Measurements from ENCODE around the gene ANKRD55.
"Not testable (repeated sequence)": the region's sequence is repeated elsewhere in the genome, so short reads cannot be mapped to it uniquely, and the experiment has no call there.

The ANKRD55 gene

DNA sequence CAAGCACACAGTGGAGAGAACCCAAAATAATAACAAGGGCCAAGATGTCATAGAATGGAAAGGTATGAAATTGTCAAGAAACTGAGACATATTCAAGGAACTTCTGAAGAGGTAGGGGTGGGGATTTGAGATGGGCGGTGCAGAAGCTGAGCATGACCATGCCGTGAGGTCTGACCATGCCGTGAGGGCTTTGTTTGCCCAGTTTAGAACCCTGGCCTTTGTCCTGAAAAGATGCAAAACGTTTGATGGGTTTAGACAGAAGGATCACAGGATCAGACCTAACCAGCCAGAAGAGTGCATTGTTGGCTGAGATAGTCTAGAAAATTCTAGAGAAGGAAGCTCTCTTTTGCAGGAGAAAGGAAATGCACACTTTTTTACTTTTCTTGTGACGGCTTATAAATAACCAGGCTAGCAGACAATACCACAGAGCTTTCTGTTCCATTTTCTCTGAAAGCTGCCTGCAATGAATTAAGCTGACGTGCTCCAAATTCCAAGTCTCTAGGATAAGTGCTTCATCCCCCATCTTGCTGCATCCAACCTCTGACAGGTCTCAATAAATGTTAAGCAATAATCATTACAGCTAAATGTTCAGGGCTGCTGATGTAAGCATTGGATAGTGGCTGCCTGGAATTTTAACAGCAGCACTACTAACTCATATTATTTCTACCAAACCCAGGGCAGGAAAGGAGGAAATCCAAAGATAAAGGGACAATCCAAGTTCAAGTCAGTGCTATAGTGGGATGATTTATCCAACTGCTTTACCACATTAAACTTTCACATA lies 127.4 kb downstream of the ANKRD55 start:
- no peaks in the 10 kb centered on the region for H3K36me3 ChIP-seq (ENCODE audit: insufficient read depth, low read length)
- H3K9me3 ChIP-seq (ENCODE audit: low read depth, low read length): no peaks in the 10 kb centered on the region
- DNase-seq (ENCODE audit: low read depth, low spot score): no peak
- TF ChIP-seq POLR2AphosphoS5 (IDR thresholded peaks at IDR 0.05; ENCODE audit: borderline replicate concordance, low read depth, low read length): no peak
- TF ChIP-seq FOXP2 (optimal IDR thresholded peaks at IDR 0.05; ENCODE audit: control extremely low read depth, extremely low read length, insufficient read depth): no peak
- TF ChIP-seq EZH2 (IDR thresholded peaks at IDR 0.05): no peak
- no peak overlapping the region for H3K27ac ChIP-seq
- H3K4me3 ChIP-seq: no peak overlapping the region
- H3K9ac ChIP-seq (ENCODE audit: insufficient read length): no peak overlapping the region

GRCh38 chr5:56102889-56103288 lies 130.2 kb downstream of the ANKRD55 start:
- Histone ChIP-seq H3K27ac (no peak overlapping the region), H3K9ac (ENCODE audit: insufficient read length) (no peak overlapping the region), H3K4me3 (no peak overlapping the region), H3K9me3 (ENCODE audit: low read depth, low read length) (no peaks in the 10 kb centered on the region), H3K36me3 (ENCODE audit: insufficient read depth, low read length) (no peaks in the 10 kb centered on the region)
- no peak for DNase-seq (ENCODE audit: low read depth, low spot score)
- TF ChIP-seq EZH2 (IDR thresholded peaks at IDR 0.05) (no peak), POLR2AphosphoS5 (IDR thresholded peaks at IDR 0.05; ENCODE audit: borderline replicate concordance, low read depth, low read length) (no peak), FOXP2 (optimal IDR thresholded peaks at IDR 0.05; ENCODE audit: control extremely low read depth, extremely low read length, insufficient read depth) (no peak)

DNA sequence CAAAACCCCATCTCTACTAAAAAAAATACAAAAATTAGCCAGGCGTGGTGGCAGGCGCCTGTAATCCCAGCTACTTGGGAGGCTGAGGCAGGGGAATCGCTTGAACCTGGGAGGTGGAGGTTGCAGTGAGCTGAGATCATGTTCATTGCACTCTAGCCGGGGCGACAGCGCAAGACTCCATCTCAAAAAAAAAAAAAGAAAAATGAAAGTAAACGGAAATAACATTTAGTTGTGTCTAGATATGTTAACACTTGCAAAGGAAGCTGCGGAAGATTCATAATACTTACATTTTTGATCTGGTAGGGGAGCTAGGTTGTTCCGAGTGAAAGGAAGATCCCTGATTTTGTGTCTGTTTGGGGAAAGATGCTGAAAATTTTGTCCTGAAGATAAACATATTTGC lies 130.9 kb downstream of the ANKRD55 start:
- not testable (repeated sequence) for H3K36me3 ChIP-seq (ENCODE audit: insufficient read depth, low read length); H3K27ac ChIP-seq; H3K9me3 ChIP-seq (ENCODE audit: low read depth, low read length); H3K9ac ChIP-seq (ENCODE audit: insufficient read length); H3K4me3 ChIP-seq; DNase-seq (ENCODE audit: low read depth, low spot score)

GRCh38 chr5:56101180-56101579 lies 131.9 kb downstream of the ANKRD55 start:
- Histone ChIP-seq H3K36me3 (ENCODE audit: insufficient read depth, low read length) (no peaks in the 10 kb centered on the region), H3K4me3 (no peak overlapping the region), H3K27ac (no peak overlapping the region), H3K9ac (ENCODE audit: insufficient read length) (no peak overlapping the region), H3K9me3 (ENCODE audit: low read depth, low read length) (no peaks in the 10 kb centered on the region)
- no peak for TF ChIP-seq EZH2 (IDR thresholded peaks at IDR 0.05)
- no peak for TF ChIP-seq FOXP2 (optimal IDR thresholded peaks at IDR 0.05; ENCODE audit: control extremely low read depth, extremely low read length, insufficient read depth)
- no peak for TF ChIP-seq POLR2AphosphoS5 (IDR thresholded peaks at IDR 0.05; ENCODE audit: borderline replicate concordance, low read depth, low read length)
- DNase-seq (ENCODE audit: low read depth, low spot score): no peak

DNA sequence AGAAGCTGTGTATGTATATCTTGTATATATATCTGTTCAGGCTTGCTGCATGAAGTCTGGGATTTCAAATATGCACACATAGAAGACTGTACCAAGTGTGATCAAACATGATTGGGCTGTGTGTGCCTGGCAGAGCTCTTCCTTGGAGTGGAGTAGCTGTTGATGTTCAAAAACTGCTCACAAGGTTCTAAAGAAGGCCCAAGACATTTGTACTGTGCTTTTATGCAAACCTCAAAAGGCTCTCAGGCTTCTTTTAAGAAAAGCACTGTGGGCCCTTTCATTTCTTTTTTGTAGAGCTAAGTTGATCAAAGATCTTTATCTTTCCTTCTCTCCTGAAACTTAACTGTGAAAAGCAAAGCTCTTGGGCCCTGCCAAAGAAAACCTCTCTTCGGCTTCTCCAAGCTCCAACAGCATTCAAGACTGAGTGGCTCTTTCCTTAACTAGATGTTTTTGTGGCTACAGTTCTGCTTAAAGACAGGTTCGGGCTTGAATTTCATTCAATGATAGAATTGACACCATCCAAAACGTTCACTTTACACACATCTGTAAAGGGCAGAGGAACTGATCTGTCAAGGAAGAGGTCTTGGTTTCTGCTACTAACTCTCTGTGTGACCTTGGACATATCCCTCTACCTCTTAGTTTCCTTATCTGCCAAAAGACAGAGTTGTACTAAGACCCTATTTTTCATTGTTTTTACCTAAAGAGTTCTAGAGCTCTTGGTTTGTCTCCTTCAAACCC lies 132.5 kb downstream of the ANKRD55 start:
- no peak overlapping the region for H3K27ac ChIP-seq
- H3K4me3 ChIP-seq: no peak overlapping the region
- no peak for TF ChIP-seq POLR2AphosphoS5 (IDR thresholded peaks at IDR 0.05; ENCODE audit: borderline replicate concordance, low read depth, low read length)
- TF ChIP-seq EZH2 (IDR thresholded peaks at IDR 0.05): no peak
- no peak for TF ChIP-seq FOXP2 (optimal IDR thresholded peaks at IDR 0.05; ENCODE audit: control extremely low read depth, extremely low read length, insufficient read depth)
- H3K36me3 ChIP-seq (ENCODE audit: insufficient read depth, low read length): no peaks in the 10 kb centered on the region
- H3K9me3 ChIP-seq (ENCODE audit: low read depth, low read length): no peaks in the 10 kb centered on the region
- DNase-seq (ENCODE audit: low read depth, low spot score): no peak
- no peak overlapping the region for H3K9ac ChIP-seq (ENCODE audit: insufficient read length)

DNA sequence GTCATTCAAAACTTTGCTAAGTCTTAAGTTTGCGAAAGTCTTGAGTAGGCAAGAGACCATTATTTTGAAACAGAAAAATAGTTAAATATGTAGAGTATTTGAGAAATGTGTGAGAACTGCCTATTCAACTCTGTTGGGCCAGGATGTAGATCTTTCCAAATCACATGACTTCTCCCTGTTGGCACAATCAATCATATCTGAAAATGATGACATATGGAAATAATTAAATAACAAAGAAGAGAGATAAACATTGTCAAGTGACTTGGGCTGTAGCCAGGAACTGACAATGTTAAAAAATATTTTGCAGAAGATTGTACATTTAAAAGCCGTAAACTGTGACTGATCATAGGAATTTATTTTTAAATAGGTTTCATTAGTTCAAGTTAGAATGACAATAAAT lies 133.8 kb downstream of the ANKRD55 start:
- DNase-seq (ENCODE audit: low read depth, low spot score): peak; percentile 35
- Histone ChIP-seq H3K36me3 (ENCODE audit: insufficient read depth, low read length) (no peaks in the 10 kb centered on the region), H3K9me3 (ENCODE audit: low read depth, low read length) (no peaks in the 10 kb centered on the region), H3K27ac (peak overlapping the region; percentile 51), H3K9ac (ENCODE audit: insufficient read length) (no peak overlapping the region), H3K4me3 (no peak overlapping the region)
- TF ChIP-seq POLR2AphosphoS5 (IDR thresholded peaks at IDR 0.05; ENCODE audit: borderline replicate concordance, low read depth, low read length) (no peak), EZH2 (IDR thresholded peaks at IDR 0.05) (no peak), FOXP2 (optimal IDR thresholded peaks at IDR 0.05; ENCODE audit: control extremely low read depth, extremely low read length, insufficient read depth) (no peak)

GRCh38 chr5:56097055-56097454 lies 136.1 kb downstream of the ANKRD55 start:
- no peak overlapping the region for H3K9ac ChIP-seq (ENCODE audit: insufficient read length)
- H3K36me3 ChIP-seq (ENCODE audit: insufficient read depth, low read length): no peaks in the 10 kb centered on the region
- no peaks in the 10 kb centered on the region for H3K9me3 ChIP-seq (ENCODE audit: low read depth, low read length)
- H3K4me3 ChIP-seq: no peak overlapping the region
- no peak overlapping the region for H3K27ac ChIP-seq
- no peak for TF ChIP-seq EZH2 (IDR thresholded peaks at IDR 0.05)
- TF ChIP-seq POLR2AphosphoS5 (IDR thresholded peaks at IDR 0.05; ENCODE audit: borderline replicate concordance, low read depth, low read length): no peak
- TF ChIP-seq FOXP2 (optimal IDR thresholded peaks at IDR 0.05; ENCODE audit: control extremely low read depth, extremely low read length, insufficient read depth): no peak
- no peak for DNase-seq (ENCODE audit: low read depth, low spot score)

GRCh38 chr5:56095579-56096102 lies 137.5 kb downstream of the ANKRD55 start:
- no peak for DNase-seq (ENCODE audit: low read depth, low spot score)
- Histone ChIP-seq H3K9me3 (ENCODE audit: low read depth, low read length) (no peaks in the 10 kb centered on the region), H3K36me3 (ENCODE audit: insufficient read depth, low read length) (no peaks in the 10 kb centered on the region), H3K27ac (no peak overlapping the region), H3K9ac (ENCODE audit: insufficient read length) (no peak overlapping the region), H3K4me3 (no peak overlapping the region)
- TF ChIP-seq EZH2 (IDR thresholded peaks at IDR 0.05): no peak

Data from SK-N-MC (cell line).